ENCODE results near the gene PLCB1. TPM values are rescaled to one million over a fixed set of nuclear protein-coding genes. Genes with fewer than 3 reads are reported as not detected.

The PLCB1 gene
- total RNA-seq, 1 donor from 2014 or later: 7.3 TPM

DNA sequence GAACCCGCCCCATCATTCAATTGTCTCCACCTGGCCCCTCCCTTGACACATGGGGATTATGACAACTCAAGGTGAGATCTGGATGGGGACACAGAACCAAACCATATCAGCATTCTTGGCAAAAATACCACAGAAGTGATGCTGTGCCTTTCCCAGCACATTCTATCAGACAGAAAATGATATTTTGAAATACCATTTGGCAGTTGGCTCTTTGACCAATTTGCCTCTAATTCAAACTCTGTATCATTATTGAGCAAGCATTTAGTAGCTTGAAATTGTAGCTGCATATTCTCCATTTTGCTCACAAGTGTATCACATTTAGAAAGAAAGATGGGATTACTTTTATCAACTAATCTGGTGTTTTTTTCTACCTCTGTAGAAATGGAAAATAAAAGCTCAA is 64.0 kb downstream of the PLCB1 start:
- no peak for DNase-seq (ENCODE audit: low spot score)

DNA sequence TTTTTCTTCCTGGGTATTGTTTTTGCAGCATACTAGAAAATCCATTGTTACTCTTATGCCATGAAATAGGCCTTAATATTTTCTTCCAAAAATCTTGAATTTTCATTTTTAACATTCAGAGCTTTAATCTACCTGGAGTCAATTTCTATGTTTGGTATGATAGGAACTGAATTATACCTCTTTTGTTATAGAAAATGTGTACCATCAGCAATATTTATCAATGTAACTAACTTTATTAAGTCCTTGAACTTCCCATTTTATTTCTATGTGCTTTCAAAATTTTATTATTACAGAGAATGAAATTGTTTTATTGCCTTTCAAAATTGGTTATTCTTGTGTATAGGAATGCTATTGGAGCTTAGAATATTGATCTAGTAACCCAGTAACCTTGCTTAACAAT is 68.2 kb downstream of the PLCB1 start:
- intact Hi-C loops (cut with DNase I): no loop called here
- no peak for DNase-seq (ENCODE audit: low spot score)

More for the DNA sequence above, 64.0 kb downstream of the PLCB1 start:
- intact Hi-C loops (cut with DNase I): no loop called here

DNA sequence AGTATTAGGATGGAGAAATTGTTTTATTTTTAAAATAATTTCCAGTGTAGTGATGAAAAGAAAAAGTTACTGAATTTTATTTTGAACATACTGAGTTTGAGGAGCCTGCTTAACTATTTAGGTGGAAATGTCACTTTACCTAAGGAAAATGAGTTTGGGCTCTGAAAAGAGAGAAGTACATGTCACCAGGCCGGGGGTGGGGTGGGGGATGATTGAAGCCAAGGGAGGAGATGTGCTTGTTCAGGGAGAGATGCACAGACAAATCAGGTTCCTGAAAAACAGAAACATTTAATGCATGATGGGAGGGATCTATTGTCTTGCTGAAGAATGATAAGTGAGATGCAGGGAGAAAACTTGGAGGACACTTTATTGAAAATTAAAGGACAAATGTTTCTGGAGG is 71.3 kb downstream of the PLCB1 start:
- DNase-seq (ENCODE audit: low spot score): no peak
- intact Hi-C loops (cut with DNase I): no loop called here

DNA sequence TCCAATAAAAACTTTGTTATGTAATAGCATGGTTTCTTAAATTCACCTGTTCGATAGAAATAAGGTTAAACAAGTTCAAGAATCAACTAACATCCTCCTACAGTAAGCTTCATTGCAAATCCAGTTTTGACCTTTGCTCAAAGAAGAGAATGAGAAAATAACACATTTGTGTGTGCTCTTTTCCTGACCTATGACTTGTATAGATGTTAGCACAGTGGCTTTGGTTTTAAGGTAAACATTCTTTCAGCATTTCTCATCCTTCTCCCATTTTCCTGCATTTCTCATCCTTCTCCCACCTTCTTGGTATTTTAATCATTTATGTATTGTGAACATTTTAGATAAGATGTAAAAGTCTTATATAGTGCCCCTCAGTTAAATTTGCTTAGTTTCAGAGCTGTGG is 73.9 kb downstream of the PLCB1 start:
- no peak for DNase-seq (ENCODE audit: low spot score)
- intact Hi-C loops (cut with DNase I): no loop called here

DNA sequence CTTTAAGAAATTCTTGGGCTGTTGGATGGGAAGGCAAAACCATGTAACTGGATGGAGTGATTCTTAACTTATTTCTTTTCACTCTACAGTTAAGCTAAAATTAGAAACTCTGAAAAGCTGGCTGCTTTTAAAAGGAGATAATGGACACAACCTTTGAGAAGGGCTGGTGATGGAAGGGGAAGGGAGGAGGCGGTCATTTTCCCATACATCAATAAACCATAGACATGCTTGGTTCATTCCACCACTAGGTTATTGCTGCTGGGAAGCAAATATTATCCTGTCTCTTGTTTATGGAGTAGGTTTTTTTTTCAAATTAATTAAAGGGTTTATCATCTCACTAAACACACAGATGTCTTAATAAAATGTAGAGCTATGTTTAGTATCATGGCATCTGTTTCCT is 76.2 kb downstream of the PLCB1 start:
- no peak for DNase-seq (ENCODE audit: low spot score)
- intact Hi-C loops (cut with DNase I): no loop called here

DNA sequence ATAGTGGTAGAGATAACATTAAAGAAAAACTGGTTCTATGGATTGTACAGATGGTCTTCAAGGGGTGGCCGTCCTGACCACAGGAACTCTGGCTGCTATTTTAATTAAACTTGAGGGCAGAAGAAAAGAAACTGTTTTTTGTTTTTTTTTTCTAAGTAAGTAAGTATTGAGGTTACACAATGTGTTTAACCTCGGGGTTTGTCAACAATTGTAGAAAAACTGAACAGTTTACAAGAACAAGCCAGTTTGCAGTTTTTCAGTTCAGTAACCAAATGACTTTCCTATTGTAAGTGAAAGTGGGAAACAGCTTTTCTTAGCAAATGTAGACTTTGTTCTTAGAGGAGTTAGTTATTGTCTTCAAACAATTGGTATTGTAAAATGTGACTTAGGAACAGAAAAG is 77.0 kb downstream of the PLCB1 start:
- DNase-seq (ENCODE audit: low spot score): no peak
- intact Hi-C loops (cut with DNase I): no loop called here

DNA sequence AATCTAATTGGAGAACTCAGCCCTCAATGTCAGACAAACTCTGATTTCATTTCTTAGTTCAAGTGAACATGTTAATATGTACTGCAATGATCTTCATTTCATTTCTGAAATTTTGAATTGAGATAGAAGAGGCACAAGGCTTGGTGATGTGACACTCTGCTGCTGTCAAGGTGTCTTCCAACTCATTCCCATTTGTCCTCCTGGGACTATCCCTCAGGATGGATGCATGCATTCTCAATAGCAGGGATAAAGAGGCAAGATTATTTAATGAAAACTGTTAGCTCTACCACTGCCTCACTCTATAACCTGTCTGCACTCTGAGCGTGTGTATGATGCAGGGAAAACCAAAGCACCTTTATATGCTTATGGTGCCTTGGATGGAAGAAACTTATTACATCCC is 78.7 kb downstream of the PLCB1 start:
- no peak for DNase-seq (ENCODE audit: low spot score)
- intact Hi-C loops (cut with DNase I): no loop called here

DNA sequence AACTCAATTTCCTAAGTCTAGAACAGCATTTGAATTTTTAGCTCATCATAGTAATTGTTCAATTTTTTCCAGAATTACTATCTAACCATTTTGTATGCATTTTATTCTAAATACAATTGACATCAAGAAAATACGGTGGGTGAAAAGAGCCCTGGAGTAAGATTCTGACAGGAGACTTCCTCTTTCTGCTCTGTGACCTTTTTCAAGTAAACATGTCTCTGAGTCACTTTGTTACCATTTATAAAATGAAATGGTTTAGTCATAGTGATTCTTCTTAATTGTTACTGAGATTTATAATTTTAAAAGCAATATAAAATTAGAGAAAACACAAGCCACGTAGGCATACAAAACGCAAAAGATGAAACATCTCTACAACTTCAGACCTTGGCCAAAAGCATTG is 80.2 kb downstream of the PLCB1 start:
- intact Hi-C loops (cut with DNase I): no loop called here
- DNase-seq (ENCODE audit: low spot score): no peak

DNA sequence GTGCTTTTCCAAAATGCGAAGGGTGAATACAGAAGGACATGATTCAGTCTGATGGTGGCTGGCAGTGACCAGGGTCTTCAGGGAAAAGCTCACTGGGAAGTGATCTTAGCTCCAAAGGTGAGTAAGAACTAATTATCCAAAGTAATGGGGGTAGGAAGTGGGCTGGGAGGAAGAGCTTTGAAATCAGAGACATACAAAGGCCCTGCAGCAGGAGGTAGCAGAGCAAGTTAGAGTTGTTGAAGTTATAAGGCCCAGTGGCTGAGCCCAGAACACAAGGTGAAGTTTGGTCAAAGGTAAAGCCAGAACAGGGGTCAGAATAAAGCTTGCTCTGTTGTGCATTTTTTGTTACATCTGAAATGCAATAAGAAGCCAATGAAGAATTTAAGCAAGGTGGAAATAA is 81.2 kb downstream of the PLCB1 start:
- intact Hi-C loops (cut with DNase I): no loop called here

DNA sequence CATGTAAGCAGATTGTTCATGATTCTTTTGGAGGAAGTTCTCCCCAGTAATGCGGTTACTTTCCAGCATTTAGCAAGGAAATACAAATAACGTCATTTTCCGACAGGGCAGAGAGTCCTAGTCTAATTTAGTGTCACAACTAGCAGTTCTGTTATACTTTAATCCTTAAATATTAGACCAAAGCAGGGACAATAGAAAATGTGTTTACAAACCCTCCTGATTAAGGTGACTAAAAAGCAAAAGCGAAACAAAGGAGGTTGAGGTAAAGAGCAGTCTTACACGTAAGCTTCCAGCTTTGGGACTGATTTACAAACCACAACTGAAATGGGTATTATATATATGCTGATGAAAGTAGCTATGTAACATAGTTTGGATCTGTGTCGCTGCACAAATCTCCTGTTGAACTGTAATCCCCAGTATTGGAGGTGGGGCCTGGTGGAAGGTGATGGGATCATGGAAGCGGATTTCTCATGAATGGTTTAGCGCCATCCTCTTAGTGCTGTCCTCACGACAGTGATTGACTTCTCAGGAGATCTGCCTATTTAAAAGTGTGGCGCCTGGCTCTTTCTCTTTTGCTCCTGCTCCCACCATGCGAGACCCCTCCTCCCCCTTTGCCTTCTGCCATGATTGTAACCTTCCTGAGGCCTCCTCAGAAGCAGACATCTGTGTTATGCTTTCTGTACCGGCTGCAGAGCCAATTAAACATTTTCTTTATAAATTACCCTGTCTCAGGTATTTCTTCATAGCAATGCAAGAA is 81.9 kb downstream of the PLCB1 start:
- DNase-seq (ENCODE audit: low spot score): no peak
- intact Hi-C loops (cut with DNase I): no loop called here

More for the DNA sequence above, 81.2 kb downstream of the PLCB1 start:
- DNase-seq (ENCODE audit: low spot score): no peak

DNA sequence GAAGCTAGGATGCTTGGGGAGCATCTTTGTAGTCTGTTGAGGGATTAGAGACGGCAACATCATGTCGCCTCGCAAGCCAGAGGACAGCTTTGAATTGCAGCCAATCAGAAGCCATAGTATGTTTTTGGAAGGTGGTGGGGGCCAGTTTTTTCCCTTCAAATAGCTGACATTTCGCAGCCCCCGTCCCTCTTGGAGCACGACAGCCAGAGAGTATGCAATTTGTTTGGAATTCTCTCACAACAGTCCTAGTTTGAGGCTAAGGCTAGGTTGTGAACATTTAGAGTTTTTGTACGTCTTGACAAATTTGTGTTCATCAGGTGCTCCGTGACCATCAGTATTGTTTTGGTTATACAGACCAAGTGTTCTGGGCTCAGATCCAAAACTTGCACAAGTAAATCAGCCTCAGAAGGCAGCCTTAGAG is 83.3 kb downstream of the PLCB1 start:
- intact Hi-C loops (cut with DNase I): no loop called here
- DNase-seq (ENCODE audit: low spot score): no peak

DNA sequence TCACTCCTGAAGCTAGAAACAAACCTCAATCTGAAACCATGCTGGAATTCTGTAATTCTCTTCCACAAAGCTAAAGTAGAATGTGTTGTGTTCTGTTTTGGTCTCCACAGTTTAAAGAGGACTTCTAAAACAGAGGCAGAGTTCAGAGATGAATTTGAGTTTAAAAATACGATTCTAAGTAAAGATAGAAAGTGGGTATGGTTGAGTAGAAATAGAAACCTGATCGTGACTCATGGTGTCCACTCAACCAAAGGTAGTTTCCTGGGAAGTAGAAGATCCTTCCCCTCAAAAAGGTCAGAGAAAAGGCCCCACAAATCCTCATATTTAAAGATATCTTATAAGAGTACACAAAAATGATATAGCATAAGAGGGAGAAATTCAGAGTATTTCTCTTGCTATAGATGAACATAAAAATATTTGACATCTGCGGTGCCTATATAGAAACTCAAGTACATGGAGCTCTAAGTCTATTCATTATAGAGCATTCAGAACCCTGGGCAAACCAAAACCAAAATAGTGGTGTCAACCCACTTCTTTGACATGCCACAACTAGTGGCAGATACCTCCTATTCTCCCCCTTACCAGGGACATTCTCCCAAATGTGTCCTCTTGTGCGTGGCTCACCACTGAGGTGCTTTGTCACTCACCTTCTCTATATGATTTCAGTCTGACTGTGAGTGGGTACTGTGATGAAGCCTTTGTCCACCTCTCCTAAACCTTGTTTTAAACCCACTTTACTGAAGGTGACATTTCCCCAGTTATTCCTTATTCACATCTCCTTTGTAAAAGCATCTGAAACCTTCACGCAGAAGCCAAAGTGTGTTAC is 84.5 kb downstream of the PLCB1 start:
- intact Hi-C loops (cut with DNase I): no loop called here
- no peak for DNase-seq (ENCODE audit: low spot score)

DNA sequence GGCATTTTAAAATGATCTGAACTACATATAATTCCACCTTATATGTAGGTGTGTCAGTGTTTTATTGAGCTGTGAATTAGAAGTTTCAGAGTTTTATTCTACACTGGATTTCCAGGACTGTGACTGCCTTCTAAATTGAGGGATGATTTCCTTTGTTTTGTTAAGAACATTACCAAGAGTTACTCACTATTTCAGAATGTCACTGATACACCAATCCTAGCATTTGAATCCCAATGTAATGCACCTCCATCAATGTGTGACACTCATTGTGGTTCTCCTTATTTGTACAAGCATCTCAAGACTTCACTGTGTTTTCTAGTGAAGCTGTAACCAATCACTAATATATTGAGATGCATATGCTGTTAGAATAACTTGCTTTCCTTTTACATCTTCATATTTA is 86.8 kb downstream of the PLCB1 start:
- intact Hi-C loops (cut with DNase I): no loop called here
- no peak for DNase-seq (ENCODE audit: low spot score)

DNA sequence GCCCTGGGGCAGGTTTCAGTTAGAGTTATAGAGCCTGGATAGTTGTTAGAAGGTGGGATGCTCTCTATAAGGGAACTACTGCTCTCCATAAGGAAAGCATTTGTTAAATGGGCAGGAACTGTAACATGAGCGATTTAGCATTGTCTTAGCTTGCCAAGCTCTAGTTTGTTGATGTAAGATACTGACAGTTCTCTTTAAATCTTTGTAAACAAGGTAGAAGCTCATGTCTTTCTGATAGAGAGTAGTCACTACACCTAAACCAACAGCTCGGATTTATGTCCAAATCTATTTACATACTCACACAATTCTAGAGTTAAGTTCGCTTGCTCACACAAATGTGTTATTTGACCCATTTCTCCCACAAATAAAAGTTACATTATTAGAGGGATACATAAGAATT is 87.3 kb downstream of the PLCB1 start:
- intact Hi-C loops (cut with DNase I): no loop called here
- no peak for DNase-seq (ENCODE audit: low spot score)

DNA sequence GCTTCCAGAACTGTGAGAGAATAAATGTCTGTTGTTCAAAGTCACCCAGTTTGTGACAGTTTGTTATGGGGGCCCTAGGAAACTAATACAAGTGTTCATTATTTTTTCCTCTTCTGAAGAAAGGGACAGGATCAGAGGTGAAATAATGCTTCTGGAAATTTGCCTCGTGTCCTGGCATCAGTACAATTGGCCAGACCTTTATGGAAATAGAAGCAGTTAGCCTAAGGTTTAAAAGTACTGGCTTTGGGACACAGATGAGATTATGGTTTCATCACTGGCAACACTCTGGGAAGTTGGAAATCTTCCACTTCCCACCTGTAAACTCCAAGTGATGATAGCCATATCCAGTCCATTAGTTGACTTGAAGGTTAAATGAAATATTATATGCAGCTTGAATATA is 88.7 kb downstream of the PLCB1 start:
- DNase-seq (ENCODE audit: low spot score): no peak
- intact Hi-C loops (cut with DNase I): no loop called here

DNA sequence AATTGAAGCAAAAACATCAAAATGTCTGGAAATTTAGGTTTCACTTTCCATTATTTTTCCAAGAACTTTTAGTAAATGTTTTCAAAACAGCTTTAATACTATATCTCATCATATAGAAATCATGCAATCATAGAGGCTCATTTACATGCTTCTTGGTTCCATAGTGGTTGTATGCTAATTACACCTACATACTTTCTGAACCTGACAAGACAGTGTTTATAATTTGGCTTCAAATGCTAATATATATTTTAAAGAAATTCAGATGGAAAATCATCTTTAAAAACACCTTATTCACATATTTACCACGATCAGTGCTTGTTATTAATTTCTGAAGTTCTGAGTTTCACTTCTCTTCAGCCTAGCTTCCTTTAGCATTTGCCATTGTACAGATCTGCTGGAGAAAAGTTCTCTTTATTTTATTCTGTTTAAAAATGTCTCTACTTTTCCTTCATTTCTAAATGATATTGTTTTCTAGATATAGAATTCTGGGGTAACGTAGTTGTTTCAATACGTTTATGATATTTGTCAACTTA is 89.9 kb downstream of the PLCB1 start:
- intact Hi-C loops (cut with DNase I): no loop called here
- no peak for DNase-seq (ENCODE audit: low spot score)

DNA sequence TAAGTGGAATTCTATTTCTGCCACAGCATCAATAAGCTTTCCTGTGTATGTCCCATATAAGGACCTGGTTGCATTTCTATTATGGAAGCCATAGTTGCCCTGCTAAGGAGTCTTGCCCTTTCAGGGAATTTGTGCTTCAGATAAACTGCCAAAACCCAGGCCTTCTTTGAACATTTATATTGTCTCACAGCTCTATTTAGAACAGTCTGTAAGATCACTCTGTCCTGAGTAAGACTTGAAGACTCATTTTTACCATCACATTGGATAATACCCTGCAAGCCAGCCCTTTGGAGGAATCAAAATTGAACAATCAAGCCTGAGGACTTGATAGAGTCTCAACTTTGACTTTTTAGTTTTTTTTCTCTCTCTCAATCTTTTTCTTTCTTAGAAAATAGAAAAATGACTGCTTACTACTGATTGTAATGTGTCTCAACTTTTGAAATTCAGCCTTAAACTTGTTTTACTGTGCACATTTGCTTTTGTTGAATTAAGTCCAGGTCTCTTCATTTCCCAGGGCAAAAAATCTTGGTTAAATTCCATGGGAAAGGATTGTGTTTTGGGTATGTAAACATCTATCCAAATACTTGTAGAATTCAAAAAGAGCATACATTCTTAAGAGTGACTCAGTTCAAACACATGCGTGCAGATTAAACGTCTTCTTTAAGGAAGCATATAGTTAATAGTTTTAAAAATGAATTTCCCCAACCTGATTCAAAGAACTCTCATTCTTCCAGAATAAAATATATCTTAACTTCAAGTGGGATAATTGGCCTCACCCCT is 91.2 kb downstream of the PLCB1 start:
- no peak for DNase-seq (ENCODE audit: low spot score)

DNA sequence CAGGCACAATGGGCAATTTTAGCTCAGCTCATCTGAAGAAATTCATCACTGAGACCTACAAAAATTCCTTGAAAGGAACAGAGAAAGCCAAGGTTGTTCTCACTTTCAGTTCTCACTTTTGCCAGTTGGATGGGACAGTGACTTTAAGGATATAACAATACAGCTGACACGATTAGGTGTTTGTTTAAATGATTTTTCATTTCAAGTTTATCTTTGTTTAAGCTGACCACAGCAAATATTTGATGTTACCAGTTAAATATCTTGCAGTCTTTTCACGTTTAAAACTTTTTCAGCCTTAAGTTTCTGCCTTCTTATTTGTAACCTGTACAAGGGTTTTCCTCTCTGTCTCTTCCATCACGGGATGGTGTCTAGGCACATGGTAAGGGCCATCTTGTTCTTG is 93.6 kb downstream of the PLCB1 start:
- intact Hi-C loops (cut with DNase I): no loop called here
- no peak for DNase-seq (ENCODE audit: low spot score)

More for the DNA sequence above, 91.2 kb downstream of the PLCB1 start:
- intact Hi-C loops (cut with DNase I): no loop called here

DNA sequence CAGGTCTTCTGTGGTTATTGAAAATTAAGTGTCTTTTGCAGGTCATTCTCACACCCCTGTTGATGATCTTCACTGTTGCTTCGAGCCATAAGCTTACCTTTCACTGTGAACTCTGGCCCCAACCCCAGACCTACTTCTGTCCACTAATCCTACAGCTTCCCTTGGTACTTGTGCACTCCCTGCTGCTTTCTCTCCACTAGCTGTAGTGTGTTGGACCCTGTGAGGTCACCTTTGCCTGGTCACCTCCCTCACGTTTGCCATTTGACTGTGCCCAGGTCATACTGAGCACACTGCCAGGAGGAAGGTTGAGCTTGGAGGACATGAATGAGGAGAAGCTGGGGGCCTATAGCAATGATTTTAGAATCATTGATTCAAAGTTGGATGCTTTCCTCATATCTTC is 94.0 kb downstream of the PLCB1 start:
- DNase-seq (ENCODE audit: low spot score): no peak
- intact Hi-C loops (cut with DNase I): no loop called here

DNA sequence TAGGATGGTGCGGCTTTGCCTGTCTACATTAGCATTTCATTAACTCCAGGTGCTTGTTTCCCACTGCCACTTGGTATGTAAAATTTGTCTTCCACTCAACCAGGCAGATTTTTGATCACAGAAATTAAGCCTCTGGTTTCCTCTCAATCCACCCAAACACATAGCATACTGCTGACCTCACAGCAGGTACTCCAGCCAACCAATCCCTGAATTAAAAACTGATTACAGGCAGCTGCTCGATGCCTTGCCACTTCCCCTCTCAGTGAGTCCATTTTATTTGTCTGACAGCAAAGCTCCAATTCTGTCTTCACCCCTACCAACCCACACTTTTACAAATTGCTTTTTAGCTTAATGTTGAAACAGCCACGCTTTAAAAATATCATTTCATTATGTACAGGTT is 95.2 kb downstream of the PLCB1 start:
- intact Hi-C loops (cut with DNase I): no loop called here
- no peak for DNase-seq (ENCODE audit: low spot score)

Measured in cardiac septum (tissue), 1 donor.